Endothelial cell of hepatic sinusoid (primary cell): ENCODE data around the gene WDR5B.
"Not testable (repeated sequence)": the region's sequence is repeated elsewhere in the genome, so short reads cannot be mapped to it uniquely, and the experiment has no call there.

ENCODE experiments used
- in situ Hi-C: cut with HindIII; loops from 2 replicates; pipeline ENCODE4 v1.10.0; 2017; ENCODE audit warnings: low sequenced_read_pairs

Gene WDR5B

DNA sequence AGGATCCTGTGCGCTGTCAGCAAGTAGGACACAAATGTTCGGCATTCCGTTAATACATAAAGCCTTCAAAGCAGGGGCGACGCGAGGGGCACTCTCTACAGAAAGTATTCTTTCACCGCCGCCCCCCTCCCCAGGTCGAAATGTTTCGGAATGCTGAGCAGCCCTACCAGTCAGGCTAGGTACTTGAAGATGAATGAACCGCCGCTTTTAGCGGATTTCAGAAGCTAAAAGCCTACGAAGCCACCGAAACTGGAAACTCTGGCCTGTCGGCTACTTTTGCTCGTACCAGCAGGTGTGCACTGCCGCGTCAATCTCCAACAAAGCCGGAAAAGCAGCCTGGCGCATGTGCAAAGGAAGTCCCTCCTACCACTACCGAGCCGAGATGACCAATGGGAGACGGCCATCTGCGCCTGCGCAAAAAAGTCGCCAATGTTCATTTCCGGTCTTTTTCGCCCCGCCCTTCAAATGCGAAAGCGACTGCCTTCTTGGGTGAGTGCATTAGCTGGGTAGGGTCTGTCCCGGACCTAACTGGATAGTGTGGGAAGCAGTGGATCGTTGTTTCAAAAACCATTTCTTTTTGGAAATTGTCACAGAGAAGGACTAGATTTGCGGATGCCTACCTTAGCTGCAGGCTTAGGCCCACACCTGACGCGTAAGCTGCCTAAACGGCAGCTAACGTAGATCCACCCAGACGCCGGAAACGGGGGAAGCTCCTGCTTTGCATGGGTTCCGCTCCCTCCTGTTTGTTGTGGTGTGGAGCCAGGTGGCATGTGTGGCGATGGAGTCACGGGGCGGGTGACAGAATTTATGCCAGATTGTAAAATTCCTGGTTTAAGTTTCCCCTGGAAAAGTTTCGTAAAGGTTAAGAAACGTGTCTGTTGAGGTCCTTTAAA lies at the start of gene WDR5B:
TSS of gene WDR5B (minus strand) at position 301 of the 893 bp plus-strand sequence. CDS start 534 bp downstream, outside the sequence.
- in situ Hi-C loops = no loop called here

- in situ Hi-C loops = no loop called here
Measured at GRCh38 chr3:122464659-122465058, 48.8 kb upstream of the WDR5B start.

- in situ Hi-C loops = no loop called here
Measured at GRCh38 chr3:122462406-122462805, 46.5 kb upstream of the WDR5B start.

DNA sequence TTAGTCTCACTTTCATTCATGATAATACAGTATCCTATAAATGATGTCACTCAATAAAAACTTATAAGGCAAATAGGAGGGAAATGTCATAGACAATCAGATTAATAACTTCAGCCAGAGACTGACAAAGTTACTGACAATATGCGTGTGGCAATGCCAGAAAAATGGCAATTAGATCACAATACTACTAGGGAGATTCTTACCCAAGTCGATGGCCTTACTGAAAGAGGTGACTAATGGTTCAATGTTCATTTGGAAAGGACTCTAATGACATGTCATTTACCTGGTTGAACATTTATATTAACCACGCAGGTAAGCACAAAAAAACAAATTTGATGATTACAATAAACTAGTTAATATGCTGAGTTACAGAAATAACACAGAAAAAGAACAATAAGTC lies 45.9 kb upstream of the WDR5B start:
- in situ Hi-C loops = no loop called here

GRCh38 chr3:122458992-122459391 lies 43.1 kb upstream of the WDR5B start:
- in situ Hi-C loops = no loop called here

DNA sequence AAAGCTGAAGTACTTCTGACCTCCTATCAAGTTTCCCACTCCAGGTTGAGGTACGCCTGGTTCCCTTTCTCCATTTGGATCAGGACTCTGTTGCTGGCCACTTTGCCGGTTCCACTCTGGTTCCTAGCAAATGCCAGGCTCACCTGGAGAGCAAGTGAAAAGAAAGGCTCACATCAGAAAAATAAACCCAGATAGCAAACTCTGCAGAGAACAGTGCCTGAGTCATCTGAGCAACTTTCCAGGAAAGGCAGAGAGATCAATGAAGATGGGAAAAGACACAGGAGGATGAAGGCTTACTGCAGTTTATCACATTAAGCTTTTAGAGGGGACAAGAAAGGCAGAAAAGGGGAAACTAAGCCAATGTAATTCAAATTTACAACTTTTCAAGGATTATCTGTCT lies 41.8 kb upstream of the WDR5B start:
- in situ Hi-C loops = no loop called here

GRCh38 chr3:122456074-122456473 lies 40.2 kb upstream of the WDR5B start:
- in situ Hi-C loops = no loop called here

DNA sequence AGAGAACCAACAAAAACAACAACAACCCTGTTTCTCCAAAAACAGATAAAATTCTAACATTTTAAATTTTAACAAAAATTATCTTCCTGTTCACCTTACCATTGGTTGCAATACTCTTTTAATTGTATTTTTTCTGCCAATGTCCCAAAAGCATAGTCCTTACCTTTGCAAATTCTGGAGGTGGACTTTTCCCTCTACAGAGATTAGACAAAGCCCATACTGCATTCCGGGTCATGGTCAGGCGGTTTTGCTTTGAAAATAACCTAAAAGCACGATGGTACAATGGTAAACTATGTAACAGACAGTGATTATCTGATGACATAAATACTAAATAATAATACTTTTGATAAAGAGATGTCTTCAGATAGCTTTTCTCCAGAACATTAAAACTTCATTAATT lies 35.5 kb upstream of the WDR5B start:
- in situ Hi-C loops = no loop called here

GRCh38 chr3:122448218-122448617 lies 32.4 kb upstream of the WDR5B start:
- in situ Hi-C loops = not testable (repeated sequence)

- in situ Hi-C loops = not testable (repeated sequence)
Measured at GRCh38 chr3:122444491-122444887, 28.6 kb upstream of the WDR5B start.

- in situ Hi-C loops = not testable (repeated sequence)
Measured at GRCh38 chr3:122443762-122444490, 28.1 kb upstream of the WDR5B start.

GRCh38 chr3:122443090-122443489 lies 27.2 kb upstream of the WDR5B start:
- in situ Hi-C loops = no loop called here

GRCh38 chr3:122435950-122436349 lies 20.1 kb upstream of the WDR5B start:
- in situ Hi-C loops = no loop called here

DNA sequence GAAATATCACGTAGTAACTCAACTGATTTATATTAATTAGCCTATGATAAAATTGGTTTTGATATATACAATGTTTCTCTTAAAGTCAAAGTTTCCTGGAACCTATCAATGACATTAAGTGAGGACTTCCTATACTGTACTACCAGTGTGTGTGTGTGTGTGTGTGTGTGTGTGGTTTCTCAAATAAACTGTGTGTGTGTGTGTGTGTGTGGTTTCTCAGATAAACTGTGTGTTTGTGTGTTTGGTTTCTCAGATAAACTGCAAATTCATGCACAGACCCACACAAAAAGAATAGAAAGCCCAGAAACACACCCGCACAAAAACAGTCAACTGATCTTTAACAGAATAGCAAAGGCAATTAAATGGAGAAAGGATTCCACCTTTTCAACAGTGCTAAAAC lies 14.5 kb upstream of the WDR5B start:
- in situ Hi-C loops = no loop called here

GRCh38 chr3:122427857-122428471 lies 12.1 kb upstream of the WDR5B start:
- in situ Hi-C loops = no loop called here

- in situ Hi-C loops = no loop called here
Measured at GRCh38 chr3:122421836-122422235, 6.0 kb upstream of the WDR5B start.

DNA sequence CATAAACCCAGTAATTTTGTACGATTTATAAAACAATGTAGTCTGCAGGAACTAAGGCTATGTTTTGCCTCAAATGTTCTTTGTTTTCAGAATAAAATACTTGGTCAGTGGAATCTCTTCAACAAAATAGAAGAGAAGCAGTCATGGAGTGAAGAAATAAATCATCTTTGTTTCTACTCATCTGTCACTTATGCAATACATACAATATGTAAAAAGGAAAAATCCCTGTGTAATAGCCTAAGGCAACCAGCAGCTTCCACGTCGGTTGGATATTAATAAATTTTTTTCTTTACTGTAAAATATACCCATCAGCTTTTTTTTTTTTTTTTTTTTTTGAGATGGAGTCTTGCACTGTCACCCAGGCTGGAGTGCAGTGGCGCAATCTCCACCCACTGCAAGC lies 5.2 kb upstream of the WDR5B start:
- in situ Hi-C loops = no loop called here

DNA sequence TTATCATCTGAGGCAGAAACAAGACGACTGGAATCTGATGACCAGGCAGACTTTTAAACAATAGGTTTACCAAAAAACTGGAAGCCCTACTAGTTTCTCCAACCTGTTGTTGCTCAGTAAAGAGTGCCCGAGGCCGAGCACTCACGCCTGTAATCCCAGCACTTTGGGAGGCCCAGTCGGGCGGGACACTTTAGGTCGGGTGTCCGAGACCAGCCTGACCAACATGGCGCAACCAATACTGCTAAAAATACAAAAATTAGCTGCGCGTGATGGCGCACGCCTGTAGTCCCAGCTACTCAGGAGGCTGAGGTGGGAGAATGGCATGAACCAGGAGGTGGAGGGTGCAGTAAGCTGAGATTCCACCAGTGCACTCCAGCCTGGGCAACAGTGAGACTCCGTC lies 1.1 kb upstream of the WDR5B start:
- in situ Hi-C loops = no loop called here

GRCh38 chr3:122415104-122415744 lies 638 bp downstream of the WDR5B start:
- in situ Hi-C loops = no loop called here

DNA sequence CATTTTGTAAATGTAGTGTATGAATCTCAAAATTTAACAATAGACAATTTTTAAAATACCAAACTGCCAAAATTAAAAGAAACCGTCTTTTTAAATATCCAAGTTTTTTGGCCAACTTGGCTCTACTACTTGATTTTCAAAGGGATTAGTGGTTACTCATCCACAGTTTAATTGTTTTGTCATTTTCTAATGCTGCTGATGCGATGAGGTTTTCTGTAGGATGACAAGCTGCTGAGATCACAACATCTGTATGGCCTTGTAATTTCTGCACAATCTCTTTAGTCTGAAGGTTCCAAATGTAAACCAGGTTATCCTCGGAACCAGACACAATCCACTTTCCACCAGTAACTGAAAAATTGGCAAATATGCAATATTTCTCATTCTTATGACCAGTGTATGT lies 1.5 kb downstream of the WDR5B start:
- in situ Hi-C loops = no loop called here

DNA sequence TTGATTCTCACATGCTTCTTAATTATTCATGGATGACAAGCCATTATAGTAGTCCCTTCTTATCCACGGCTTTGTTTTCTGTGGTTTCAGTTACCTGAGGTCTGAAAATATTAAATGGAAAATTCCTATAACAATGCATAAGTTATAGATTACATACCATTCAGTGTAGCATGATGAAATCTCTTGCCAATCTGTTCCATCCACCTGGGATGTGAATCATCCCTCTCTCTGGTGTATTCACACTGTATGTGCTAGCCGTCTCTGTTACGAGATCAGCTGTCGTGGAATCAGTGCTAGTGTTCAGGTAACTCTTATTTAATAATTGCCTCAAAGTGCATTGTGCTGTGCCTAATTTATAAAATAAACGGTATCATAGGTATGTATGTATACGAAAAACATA lies 5.2 kb downstream of the WDR5B start:
- in situ Hi-C loops = no loop called here
